ENCODE data around the gene SSTR5. TPM values are rescaled to one million over a fixed set of nuclear protein-coding genes. Genes with fewer than 3 reads are reported as not detected.

SSTR5 gene
- total RNA-seq, 2 experiments from 2014 or later, result not detected

DNA sequence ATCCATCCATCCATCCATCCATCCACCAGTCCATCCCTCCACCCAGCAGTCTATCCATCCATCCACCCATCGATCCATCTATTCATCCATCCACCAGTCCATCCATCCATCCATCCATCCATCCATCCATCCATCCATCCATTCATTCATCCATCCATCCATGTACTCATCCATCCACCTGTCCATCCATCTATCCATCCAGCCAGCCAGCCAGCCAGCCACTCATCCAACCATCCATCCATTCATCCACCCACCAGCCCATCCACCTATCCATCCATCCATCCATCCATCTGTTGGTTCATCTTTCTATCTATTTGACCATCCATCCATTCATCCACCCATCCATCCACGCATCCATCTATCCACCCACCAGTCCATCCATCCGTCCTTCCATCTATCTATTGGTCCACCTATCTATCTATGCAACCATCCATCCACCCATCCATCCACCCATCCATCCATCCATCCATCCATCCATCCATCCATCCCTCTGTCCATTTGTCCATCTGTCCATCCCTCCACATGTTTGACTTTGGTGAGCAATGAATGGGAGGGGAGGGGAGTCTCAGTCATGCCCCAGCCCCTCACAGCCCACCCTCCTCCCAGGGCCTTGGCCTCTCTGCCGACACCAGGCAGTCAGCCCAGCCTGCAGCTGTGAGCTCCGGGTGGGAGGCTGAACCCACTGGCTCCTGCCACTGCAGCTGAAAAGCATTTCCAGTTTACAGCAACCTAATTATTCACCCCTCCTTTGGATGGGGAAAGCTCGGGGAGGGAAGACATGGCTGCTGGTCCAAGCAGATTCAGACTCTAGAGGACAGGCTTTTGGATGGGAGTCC is 38.1 kb upstream of the SSTR5 start:
- no peaks in the 10 kb centered on the region for H3K4me1 Mint-ChIP-seq
- no peak overlapping the region for H3K4me3 Mint-ChIP-seq
- no peak for DNase-seq
- no peak overlapping the region for H3K27ac Mint-ChIP-seq
- no peaks in the 10 kb centered on the region for H3K9me3 Mint-ChIP-seq
- POLR2A ChIA-PET, result no interaction called here
- CTCF ChIA-PET, result no interaction called here
- H3K27me3 Mint-ChIP-seq, result peaks cover 1% of the 10 kb centered on the region
- no peaks in the 10 kb centered on the region for H3K36me3 Mint-ChIP-seq (ENCODE audit: low read depth)

DNA sequence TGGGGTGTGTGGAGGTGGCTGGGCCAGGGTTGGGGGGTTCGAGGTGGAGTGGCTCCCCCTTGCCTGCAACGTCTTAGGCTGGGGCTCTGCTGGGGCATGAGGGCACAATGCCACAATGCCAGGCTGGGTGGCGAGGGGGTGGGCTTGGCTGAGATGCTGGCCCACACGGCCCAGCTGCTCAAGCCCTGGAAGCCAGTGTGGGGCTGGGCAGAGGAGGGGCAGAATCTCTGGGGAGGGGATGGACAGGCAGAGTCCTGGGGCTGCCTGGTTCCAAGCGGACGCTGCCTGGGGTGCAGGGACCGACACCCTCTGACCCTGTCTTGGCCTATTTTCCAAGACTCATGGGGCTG is 37.5 kb upstream of the SSTR5 start:
- H3K36me3 Mint-ChIP-seq (ENCODE audit: low read depth), result no peaks in the 10 kb centered on the region
- H3K4me3 Mint-ChIP-seq, result no peak overlapping the region
- no peaks in the 10 kb centered on the region for H3K27me3 Mint-ChIP-seq
- no peaks in the 10 kb centered on the region for H3K9me3 Mint-ChIP-seq
- H3K4me1 Mint-ChIP-seq, result no peaks in the 10 kb centered on the region
- DNase-seq, result no peak
- POLR2A ChIA-PET, result no interaction called here
- CTCF ChIA-PET, result no interaction called here
- no peak overlapping the region for H3K27ac Mint-ChIP-seq

DNA sequence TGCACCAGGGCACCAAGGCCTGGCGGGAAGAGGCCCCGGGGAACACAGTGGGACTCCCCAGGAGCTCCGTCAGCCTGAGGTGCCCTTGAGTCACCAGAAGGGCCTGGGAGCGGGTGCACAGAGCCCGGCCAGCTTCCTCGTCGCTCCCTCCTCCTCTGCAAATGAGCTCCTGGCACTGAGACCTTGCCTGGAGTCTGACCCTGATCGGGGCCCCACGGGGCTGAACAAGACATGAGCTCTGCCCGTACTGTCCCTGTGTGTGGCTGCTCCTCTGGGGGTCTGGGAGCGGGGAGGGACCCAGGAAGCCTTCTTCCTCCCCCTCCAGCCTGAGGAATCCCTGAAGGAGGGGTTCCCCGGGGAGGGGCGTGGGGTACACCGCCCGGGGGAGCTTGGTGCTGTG is 36.4 kb upstream of the SSTR5 start:
- no peak overlapping the region for H3K27ac Mint-ChIP-seq
- H3K36me3 Mint-ChIP-seq (ENCODE audit: low read depth), result no peaks in the 10 kb centered on the region
- no peak for DNase-seq
- POLR2A ChIA-PET, result no interaction called here
- H3K9me3 Mint-ChIP-seq, result no peaks in the 10 kb centered on the region
- H3K4me3 Mint-ChIP-seq, result no peak overlapping the region
- H3K4me1 Mint-ChIP-seq, result no peaks in the 10 kb centered on the region
- no peaks in the 10 kb centered on the region for H3K27me3 Mint-ChIP-seq
- CTCF ChIA-PET, result interaction anchor here (0.9 kb wide), 1 partner anchor 171 kb away, joined by 4 read pairs; no protein-coding TSS in a partner anchor

DNA sequence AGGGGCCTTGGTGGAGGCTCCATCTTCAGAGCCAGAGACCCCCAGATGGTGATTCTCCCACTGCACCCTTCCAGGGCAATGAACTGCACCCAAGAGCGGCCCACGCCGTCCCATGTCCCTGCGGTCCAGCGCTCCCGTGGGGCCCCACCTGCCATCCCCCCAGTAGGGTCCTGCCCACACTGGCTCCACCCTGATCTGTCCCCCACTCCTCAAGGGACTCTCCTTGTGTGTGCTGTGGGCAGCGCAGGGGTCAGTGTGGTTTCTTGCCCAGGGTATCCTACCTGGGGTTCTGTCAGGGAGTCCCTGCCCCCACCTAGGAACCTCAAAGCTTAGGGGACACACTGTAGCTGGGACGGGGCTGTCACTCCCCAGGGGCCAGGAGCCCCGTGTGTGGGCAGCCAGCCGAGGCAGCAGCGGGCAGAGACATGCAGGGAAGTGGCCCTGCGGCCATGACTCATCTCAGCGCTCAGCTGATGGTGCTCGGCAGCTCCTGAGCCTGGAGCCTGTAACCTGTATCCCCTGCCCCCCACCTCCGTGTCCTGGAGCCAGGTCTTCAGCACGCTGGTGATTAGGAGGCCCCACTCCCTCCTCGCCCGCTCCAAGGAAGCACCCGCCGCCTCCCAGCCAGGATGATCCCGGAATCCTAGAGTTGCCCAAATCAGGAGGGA is 35.7 kb upstream of the SSTR5 start:
- H3K4me3 Mint-ChIP-seq, result no peak overlapping the region
- ChIA-PET POLR2A (no interaction called here), CTCF (interaction anchor here (0.9 kb wide), 1 partner anchor 170 kb away, joined by 4 read pairs; no protein-coding TSS in a partner anchor)
- H3K9me3 Mint-ChIP-seq, result no peaks in the 10 kb centered on the region
- H3K27ac Mint-ChIP-seq, result no peak overlapping the region
- H3K27me3 Mint-ChIP-seq, result no peaks in the 10 kb centered on the region
- no peaks in the 10 kb centered on the region for H3K36me3 Mint-ChIP-seq (ENCODE audit: low read depth)
- no peak for DNase-seq
- H3K4me1 Mint-ChIP-seq, result no peaks in the 10 kb centered on the region

DNA sequence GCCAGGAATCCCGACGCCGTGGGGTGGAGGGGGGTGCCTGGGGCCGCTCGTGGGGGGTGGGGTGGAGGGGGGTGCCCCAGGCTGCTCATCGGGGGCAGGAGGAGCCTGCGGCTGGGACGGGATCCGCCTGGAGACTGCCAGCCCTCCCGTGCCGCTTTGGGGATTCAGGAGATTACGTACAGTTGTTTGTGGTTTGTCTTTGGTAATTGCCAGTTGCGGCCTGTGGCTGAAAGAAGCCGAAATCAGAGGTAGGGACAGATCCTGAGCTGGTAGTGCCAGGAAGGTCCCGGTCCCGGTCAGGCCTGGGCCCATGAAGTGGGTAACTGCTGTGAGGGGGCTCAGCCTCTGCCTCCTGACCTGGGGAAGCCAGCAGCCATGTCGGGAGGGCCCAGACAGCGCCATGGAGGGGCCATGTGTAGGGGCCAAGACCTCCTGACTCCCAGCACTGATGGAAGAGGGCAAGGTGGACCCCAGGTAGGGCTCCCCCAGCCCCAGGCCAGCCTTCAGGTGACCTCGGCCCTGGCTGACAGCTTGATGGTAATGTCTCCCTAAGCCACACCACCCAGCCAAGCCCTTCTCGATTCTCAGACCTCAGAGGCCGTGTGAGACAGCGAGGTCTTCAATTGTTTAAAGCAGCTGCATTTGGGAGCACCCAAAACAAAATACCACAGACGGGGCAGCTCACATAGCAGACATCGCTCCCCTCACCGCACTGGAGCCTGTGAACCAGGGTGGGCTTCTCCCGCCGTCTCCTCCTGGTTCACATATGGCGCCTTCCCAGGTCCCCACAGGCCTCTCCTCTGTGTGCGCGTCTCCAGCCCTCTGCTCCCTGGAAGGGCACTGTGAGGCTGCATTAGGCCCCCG is 34.9 kb upstream of the SSTR5 start:
- DNase-seq, result no peak
- no peaks in the 10 kb centered on the region for H3K9me3 Mint-ChIP-seq
- ChIA-PET CTCF (no interaction called here), POLR2A (no interaction called here)
- no peaks in the 10 kb centered on the region for H3K36me3 Mint-ChIP-seq (ENCODE audit: low read depth)
- H3K27me3 Mint-ChIP-seq, result no peaks in the 10 kb centered on the region
- H3K4me1 Mint-ChIP-seq, result no peaks in the 10 kb centered on the region
- no peak overlapping the region for H3K4me3 Mint-ChIP-seq
- H3K27ac Mint-ChIP-seq, result no peak overlapping the region

DNA sequence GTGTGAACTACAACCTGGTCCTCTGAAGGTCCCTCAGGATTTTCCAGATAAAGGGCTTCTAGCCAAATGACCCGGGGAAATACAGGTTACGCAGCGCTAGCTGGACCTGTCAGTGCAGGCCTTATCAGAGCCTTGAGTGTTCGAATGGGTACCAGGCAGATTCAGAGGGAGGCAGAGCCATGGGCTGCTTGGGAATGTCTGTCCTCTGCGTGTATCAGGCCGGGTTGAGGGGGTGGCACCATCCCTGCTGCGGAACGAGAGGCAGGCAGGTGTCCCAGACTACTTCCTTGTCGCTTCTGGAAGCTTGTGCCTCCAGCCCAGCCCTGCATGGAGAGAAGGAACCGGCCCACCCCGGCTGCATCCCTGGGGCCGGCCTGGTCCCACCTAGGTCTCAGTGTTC is 33.6 kb upstream of the SSTR5 start:
- Mint-ChIP-seq H3K36me3 (ENCODE audit: low read depth) (no peaks in the 10 kb centered on the region), H3K27ac (no peak overlapping the region), H3K4me1 (no peaks in the 10 kb centered on the region), H3K9me3 (no peaks in the 10 kb centered on the region), H3K27me3 (no peaks in the 10 kb centered on the region), H3K4me3 (no peak overlapping the region)
- DNase-seq, result no peak
- POLR2A ChIA-PET, result no interaction called here
- CTCF ChIA-PET, result no interaction called here

DNA sequence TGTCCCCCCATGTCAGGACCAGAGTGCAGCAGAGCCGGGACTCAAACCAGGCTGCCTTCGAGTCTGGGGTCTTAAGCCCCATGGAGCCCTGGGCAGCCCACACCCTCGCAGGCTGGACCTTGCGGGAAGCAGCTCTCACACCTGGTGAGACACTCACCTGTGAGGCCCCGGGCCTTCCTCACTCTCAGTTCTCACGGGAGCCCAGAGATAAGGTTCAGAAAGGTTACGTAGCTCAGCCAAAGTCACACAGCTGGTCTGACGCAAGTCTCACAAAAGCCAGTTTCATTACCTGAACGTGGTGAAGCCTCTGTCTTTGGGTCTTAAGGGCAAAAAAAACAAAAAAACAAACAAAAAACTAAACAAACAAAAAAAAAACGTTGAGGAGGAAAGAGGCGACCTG is 32.8 kb upstream of the SSTR5 start:
- Mint-ChIP-seq H3K27ac (no peak overlapping the region), H3K4me1 (no peaks in the 10 kb centered on the region), H3K4me3 (no peak overlapping the region), H3K27me3 (no peaks in the 10 kb centered on the region), H3K36me3 (ENCODE audit: low read depth) (no peaks in the 10 kb centered on the region), H3K9me3 (no peaks in the 10 kb centered on the region)
- POLR2A ChIA-PET, result no interaction called here
- CTCF ChIA-PET, result interaction anchor here (1.5 kb wide), 1 partner anchor 16 kb away, joined by 4 read pairs; no protein-coding TSS in a partner anchor
- no peak for DNase-seq

DNA sequence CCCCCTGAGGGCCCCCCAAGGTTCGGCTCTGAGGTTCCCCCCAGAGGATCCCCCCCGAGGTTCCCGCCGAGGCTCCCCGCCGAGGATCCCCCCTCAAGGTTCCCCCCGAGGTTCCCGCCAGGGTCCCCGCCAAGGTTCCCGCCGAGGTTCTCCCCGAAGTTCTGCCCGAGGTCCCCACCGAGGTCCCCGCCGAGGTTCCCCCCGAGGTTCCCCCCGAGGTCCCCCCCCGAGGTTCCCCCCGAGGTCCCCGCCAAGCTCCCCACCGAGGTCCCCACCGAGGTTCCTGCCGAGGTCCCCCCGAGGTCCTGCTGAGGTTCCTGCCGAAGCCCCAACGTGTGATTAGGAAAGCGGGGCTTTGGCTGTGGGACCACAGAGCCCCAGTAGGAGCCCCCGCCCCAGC is 32.2 kb upstream of the SSTR5 start:
- no peak for DNase-seq
- Mint-ChIP-seq H3K9me3 (no peaks in the 10 kb centered on the region), H3K4me1 (no peaks in the 10 kb centered on the region), H3K36me3 (ENCODE audit: low read depth) (no peaks in the 10 kb centered on the region), H3K27ac (no peak overlapping the region), H3K4me3 (no peak overlapping the region), H3K27me3 (no peaks in the 10 kb centered on the region)
- POLR2A ChIA-PET, result no interaction called here
- CTCF ChIA-PET, result interaction anchor here (1.0 to 1.5 kb wide), 2 partner anchors 15 to 43 kb away, joined by 3 to 4 read pairs; no protein-coding TSS in a partner anchor

DNA sequence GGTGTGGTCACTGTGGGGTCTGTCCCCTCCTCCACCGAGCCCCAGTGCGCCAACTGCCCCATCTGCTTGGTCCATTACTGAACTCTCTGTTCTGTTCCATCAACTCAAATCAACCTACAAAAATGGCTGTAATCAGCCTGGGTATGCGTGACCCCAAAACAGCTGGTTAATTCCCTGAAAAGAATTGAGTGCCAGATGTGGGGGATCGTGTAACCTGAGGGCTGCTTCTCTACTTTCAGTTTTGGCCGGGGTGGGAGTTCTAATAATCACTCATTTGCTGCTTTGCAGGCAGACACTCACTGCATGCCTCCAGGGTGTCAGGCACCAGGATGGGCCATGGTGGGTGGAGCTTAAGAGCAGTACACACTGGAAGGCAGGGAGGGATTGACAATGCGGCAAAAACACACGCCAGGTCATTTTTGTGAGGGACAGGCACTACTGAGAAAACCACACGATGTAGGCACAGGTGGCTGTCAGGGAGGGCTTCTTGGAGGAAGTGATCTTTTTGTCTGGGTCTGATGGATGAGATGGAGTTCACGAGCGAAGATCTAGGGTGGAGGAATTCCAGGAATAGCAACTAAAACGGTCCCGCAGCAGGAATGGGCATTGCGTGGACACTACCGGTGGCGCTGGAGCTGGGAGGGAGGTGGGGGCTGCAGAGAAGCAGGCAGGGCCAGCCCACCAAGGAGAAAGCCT is 30.4 kb upstream of the SSTR5 start:
- H3K4me3 Mint-ChIP-seq, result no peak overlapping the region
- DNase-seq, result no peak
- POLR2A ChIA-PET, result no interaction called here
- no peaks in the 10 kb centered on the region for H3K27me3 Mint-ChIP-seq
- CTCF ChIA-PET, result interaction anchor here (0.5 to 1.0 kb wide), 2 partner anchors 178 to 193 kb away, joined by 3 read pairs; no protein-coding TSS in a partner anchor
- H3K27ac Mint-ChIP-seq, result no peak overlapping the region
- no peaks in the 10 kb centered on the region for H3K9me3 Mint-ChIP-seq
- no peaks in the 10 kb centered on the region for H3K36me3 Mint-ChIP-seq (ENCODE audit: low read depth)
- H3K4me1 Mint-ChIP-seq, result no peaks in the 10 kb centered on the region

DNA sequence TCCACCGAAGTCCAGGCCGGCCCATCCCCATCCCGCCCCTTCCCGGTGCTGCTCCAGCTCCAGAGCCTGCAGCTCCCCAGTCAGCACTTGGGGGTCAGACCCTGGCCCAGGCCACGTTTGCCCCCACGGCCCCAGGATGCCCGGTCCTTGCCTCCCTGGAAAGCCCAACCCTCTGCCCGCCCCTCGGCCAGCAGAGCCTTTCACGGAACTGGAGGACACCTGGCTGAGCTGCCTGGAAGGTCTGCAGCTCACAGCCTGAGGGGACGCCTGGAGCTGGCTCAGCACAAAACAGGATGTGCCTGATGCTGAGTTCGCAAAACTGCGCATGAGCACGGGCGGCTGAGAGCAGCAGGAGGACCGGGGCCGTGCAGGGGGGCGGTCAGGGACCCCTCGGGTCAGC is 29.7 kb upstream of the SSTR5 start:
- Mint-ChIP-seq H3K27me3 (no peaks in the 10 kb centered on the region), H3K9me3 (no peaks in the 10 kb centered on the region), H3K4me1 (no peaks in the 10 kb centered on the region), H3K36me3 (ENCODE audit: low read depth) (no peaks in the 10 kb centered on the region), H3K27ac (peak overlapping the region; percentile 25), H3K4me3 (no peak overlapping the region)
- CTCF ChIA-PET, result interaction anchor here (1.0 kb wide), 1 partner anchor 194 kb away, joined by 3 read pairs; no protein-coding TSS in a partner anchor
- POLR2A ChIA-PET, result interaction anchor here (0.5 kb wide), 1 partner anchor 301 kb away, joined by 4 read pairs; no protein-coding TSS in a partner anchor
- no peak for DNase-seq

DNA sequence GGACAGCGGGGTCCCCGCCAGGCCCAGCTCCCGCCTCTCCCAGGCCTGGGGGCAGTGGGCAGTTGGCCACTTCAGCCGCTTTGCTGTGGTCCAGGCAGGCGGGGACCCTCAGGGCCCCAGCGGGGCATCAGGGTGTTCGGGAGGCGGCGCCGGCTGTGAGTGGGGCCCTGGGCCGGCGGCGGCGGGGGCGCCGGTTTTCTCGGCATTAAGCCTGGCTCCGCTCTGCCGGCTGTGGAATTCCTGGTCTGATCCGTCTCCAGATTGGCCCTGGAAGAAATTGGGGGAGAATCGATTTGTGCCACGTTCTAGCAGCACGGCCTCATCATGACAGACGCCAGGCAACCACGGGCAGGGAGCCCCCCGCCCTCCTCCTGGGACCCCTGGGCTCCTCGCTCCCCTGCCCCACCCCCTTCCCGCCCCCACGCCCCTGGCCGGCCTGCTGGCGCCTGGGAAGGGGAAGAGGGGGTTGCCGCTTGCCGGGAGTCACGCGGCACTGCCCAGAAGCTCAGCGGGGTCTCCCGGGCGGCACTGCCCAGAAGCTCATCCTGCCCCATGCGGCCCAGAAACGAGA is 28.6 kb upstream of the SSTR5 start:
- ChIA-PET CTCF (no interaction called here), POLR2A (no interaction called here)
- no peak for DNase-seq
- Mint-ChIP-seq H3K27me3 (no peaks in the 10 kb centered on the region), H3K4me3 (no peak overlapping the region), H3K27ac (no peak overlapping the region), H3K9me3 (no peaks in the 10 kb centered on the region), H3K36me3 (ENCODE audit: low read depth) (no peaks in the 10 kb centered on the region), H3K4me1 (no peaks in the 10 kb centered on the region)

DNA sequence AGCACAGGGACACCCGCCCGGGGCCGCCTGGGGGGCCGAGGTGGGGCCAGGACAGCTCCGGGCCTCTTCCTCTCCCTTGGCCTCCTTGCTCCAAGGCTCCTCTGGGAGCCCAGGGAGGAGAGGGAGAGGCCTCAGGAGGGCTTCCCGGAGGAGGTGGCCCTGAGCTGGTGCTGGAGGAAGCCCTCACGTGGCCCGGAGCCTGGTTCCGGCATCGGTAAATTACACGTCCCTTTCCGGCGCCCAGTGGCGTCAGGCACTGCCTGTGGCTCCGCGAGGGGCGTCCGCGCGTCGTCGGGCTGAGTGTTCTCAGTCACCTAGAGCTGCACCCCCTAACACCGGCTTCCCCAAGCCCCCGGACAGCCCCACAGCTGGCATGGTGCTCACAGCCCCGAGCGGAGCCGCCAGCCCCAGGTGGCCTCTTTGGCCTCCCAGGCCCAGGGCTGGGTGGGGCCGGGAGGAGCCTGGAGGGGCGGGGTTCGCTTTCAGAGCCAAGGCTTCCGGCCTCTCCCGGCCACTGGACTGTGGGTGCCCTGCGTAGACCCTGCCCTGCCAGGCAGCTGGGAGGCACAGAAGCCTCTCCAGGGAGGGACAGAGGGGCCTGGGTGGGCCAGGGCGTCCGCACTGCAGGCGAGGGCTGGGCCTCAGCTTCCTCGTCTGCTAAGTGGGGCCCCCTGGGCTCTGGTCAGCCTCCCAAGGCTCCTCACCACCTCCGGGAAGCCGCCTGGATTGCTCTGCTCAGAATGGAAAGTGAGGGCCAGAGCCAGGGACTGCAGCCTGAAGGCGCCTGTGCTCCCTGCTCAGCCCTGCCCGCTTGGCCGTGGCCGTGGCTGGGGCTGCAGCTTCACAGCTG is 27.9 kb upstream of the SSTR5 start:
- POLR2A ChIA-PET, result no interaction called here
- no peak for DNase-seq
- CTCF ChIA-PET, result no interaction called here
- H3K4me1 Mint-ChIP-seq, result no peaks in the 10 kb centered on the region
- H3K4me3 Mint-ChIP-seq, result no peak overlapping the region
- H3K27me3 Mint-ChIP-seq, result no peaks in the 10 kb centered on the region
- no peaks in the 10 kb centered on the region for H3K36me3 Mint-ChIP-seq (ENCODE audit: low read depth)
- H3K27ac Mint-ChIP-seq, result no peak overlapping the region
- H3K9me3 Mint-ChIP-seq, result no peaks in the 10 kb centered on the region
